ENCODE measurements around the gene SMIM1. TPM values are rescaled to one million over a fixed set of nuclear protein-coding genes. Genes with fewer than 3 reads are reported as not detected.

The SMIM1 gene
- total RNA-seq, 2 experiments from 2014 or later = 0.99 to 1.7 TPM

DNA sequence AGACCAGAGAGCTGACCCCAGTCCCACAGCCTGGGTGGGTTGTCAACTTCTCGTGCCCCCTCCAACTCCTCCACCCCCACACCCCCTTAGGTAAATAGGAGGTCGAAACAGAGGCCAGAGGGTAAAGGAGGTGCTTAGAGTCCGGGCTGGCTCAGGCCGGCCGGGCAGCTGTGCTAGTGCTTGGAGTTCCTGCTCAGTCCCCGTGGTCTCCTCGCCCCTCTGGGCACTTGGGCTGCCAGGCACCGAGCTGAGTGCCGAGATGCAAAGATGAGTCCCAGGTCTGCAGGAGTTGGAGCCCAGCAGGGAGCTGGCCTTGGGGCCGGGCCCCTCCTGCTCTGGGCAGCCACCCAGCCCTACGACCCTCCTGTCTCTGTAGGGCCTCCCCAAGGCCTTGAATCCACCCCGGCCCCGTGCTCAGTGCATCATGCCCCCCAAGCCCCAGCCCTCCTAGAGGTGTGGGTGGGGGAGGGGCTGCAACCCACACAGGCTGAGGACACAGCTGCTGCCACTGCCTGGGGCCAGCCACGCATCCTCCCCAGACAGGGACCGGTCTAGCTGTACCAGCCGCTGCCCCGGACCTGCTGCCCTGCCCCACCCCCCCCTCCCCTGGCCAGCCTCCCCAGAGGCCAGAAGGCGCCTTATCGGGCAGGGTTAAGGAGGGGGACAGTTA lies 1.9 kb downstream of the SMIM1 start:
- ChIA-PET POLR2A (no interaction called here), CTCF (interaction anchor here (0.9 to 2.2 kb wide), 3 partner anchors 11 to 27 kb away, joined by 3 to 9 read pairs (median 4); no protein-coding TSS in a partner anchor)

GRCh38 chr1:3774946-3775489 lies 2.5 kb downstream of the SMIM1 start:
- CTCF ChIA-PET = interaction anchor here (1.2 to 2.2 kb wide), 5 partner anchors 19 to 29 kb away, joined by 3 to 9 read pairs (median 6); no protein-coding TSS in a partner anchor
- POLR2A ChIA-PET = no interaction called here

GRCh38 chr1:3775490-3776230 lies 3.1 kb downstream of the SMIM1 start:
- CTCF ChIA-PET = interaction anchor here (0.7 to 2.2 kb wide), 9 partner anchors 8 to 28 kb away, joined by 3 to 9 read pairs (median 4); partner anchors contain the start of gene LRRC47
- POLR2A ChIA-PET = interaction anchor here (0.8 kb wide), 1 partner anchor 20 kb away, joined by 3 read pairs; the partner anchor contains the start of gene LRRC47

DNA sequence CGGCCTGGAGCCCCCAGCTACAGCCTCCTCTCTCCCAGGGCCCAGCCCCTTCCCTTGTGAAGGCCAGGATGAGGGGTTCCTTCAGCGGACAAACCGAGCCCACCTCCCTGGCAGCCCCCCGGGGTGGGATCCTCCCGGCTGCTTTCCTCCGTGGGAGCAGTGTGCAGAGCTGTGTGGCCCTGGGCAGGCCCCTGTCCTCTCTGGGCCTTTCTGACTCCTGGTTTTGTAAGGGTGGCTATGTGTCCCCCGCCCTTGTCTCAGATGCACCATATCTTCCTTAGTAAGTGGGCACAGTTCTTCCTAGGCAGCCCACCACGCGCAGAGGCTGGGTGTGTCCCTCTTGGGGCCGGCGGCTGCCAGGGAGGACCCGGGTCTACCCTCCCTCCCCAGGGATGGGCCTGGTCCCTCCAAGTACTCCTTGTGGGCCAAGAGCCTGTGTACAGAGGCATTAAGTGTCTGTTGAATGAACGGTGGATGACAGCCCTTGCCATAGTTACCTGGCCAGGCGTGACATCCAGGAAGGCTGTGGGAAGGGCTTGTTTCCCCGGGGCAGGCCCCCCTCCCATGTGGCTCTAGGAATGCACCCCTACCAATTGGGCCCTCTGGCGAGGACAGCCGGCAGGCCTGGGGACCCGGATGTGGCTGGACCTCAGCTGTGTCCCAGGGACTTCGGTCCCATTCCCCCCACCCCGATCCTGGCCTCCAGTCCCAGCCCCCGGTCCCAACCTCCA lies 3.8 kb downstream of the SMIM1 start:
- ChIA-PET CTCF (interaction anchor here (0.7 to 2.2 kb wide), 10 partner anchors 8 to 28 kb away, joined by 3 to 9 read pairs (median 4); partner anchors contain the start of gene LRRC47), POLR2A (interaction anchor here (0.8 kb wide), 1 partner anchor 19 kb away, joined by 3 read pairs; the partner anchor contains the start of gene LRRC47)

- ChIA-PET POLR2A (no interaction called here), CTCF (interaction anchor here (1.1 kb wide), 1 partner anchor 9 kb away, joined by 5 read pairs; no protein-coding TSS in a partner anchor)
Measured at GRCh38 chr1:3777078-3777547, 4.6 kb downstream of the SMIM1 start.

GRCh38 chr1:3777647-3778589 lies 5.4 kb downstream of the SMIM1 start:
- ChIA-PET POLR2A (interaction anchor here (0.6 kb wide), 1 partner anchor 16 kb away, joined by 4 read pairs; no protein-coding TSS in a partner anchor), CTCF (interaction anchor here (1.1 kb wide), 1 partner anchor 10 kb away, joined by 5 read pairs; no protein-coding TSS in a partner anchor)

DNA sequence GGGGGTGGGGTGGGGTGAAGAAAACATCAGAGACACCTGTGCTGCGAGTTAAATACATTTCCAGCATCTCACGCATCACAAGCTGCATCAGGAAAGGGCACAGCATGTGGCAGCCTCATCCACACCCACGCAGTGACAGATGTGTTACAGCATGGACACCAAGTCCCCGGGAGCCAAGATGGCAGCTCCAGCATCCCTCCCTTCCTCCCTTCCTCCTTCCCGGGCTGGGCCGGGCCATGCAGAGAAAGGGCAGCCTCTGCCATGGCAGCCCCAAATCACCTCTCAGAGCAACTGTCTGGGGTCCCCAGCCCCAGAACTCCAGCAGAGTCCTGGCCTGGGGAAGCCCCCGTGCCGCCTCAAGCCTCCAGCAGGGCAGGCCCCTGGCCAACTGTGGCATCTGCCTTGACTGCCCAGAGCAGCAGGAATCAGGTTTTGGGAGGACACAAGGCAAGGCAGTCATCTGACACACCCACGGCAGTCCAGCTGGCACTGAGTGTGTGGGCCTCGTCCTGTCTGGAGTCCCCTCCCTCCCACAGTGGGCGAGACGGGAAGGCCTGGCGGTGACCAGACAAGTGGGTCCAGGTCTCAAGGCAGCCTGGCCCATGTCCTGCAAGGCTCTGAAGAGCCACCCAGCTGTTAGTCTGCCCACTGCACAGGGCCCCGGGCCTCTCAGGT lies 6.2 kb downstream of the SMIM1 start:
- ChIA-PET POLR2A (interaction anchor here (0.6 kb wide), 1 partner anchor 15 kb away, joined by 4 read pairs; no protein-coding TSS in a partner anchor), CTCF (no interaction called here)

GRCh38 chr1:3779265-3779911 lies 6.8 kb downstream of the SMIM1 start:
- CTCF ChIA-PET = no interaction called here
- POLR2A ChIA-PET = no interaction called here

GRCh38 chr1:3779912-3780416 lies 7.4 kb downstream of the SMIM1 start:
- CTCF ChIA-PET = no interaction called here
- POLR2A ChIA-PET = no interaction called here

GRCh38 chr1:3780901-3781300 lies 8.4 kb downstream of the SMIM1 start:
- ChIA-PET POLR2A (no interaction called here), CTCF (no interaction called here)

GRCh38 chr1:3783651-3784474 lies 11.3 kb downstream of the SMIM1 start:
- ChIA-PET CTCF (interaction anchor here (1.1 kb wide), 1 partner anchor 8 kb away, joined by 4 read pairs; no protein-coding TSS in a partner anchor), POLR2A (no interaction called here)

- POLR2A ChIA-PET = interaction anchor here (0.8 kb wide), 1 partner anchor 63 kb away, joined by 6 read pairs; no protein-coding TSS in a partner anchor
- CTCF ChIA-PET = no interaction called here
Measured at GRCh38 chr1:3785045-3785444, 12.5 kb downstream of the SMIM1 start.

GRCh38 chr1:3785456-3786157 lies 13.1 kb downstream of the SMIM1 start:
- POLR2A ChIA-PET = interaction anchor here (0.8 kb wide), 1 partner anchor 63 kb away, joined by 6 read pairs; no protein-coding TSS in a partner anchor

DNA sequence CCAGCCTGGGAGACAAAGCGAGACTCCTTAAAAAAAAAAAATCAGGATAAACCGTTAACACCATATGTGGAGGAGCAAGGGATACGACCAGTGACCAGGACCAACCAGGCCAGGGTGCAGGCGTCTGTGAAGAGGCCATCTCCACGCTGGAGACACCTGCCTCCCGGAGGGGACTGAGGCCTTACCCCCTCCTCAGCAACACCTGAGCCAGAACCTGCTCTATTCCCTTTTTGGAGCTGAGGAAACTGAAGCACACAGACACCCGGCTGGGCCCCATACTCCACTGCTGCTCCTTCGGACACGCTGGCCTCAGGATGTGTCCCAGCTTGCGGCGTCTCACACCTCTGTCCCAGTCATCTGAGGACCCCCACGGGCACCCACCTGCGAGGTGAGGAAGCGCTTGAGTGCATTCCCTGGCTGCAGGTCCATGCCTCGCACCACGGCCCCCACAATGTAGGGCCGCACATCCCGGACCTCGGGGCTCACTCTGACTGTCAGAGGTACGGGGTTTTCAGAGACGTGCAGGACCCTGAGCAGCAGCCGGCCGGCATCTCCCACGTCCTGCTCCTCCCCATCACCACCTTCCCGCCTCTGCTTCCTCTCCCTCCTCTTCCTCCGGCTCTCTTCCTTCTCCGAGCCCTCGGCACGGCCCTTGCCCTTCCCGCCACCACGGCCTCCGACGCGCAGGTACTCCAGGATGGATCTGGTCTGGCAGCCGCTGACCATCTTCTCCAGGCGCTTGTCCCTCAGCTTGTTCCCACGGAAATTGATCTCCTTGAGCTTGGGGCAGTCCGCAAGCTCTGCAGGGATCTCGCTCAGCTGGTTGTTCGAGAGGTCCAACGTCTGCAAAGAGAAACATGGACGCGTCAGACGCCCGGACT lies 14.2 kb downstream of the SMIM1 start:
- POLR2A ChIA-PET = interaction anchor here (1.3 kb wide), 1 partner anchor 9 kb away, joined by 3 read pairs; the partner anchor contains the start of gene LRRC47

More at GRCh38 chr1:3785456-3786157, 13.1 kb downstream of the SMIM1 start:
- CTCF ChIA-PET = interaction anchor here (0.9 kb wide), 1 partner anchor 12 kb away, joined by 4 read pairs; no protein-coding TSS in a partner anchor

More for the DNA sequence above, 14.2 kb downstream of the SMIM1 start:
- CTCF ChIA-PET = interaction anchor here (1.1 to 2.5 kb wide), 3 partner anchors 10 to 23 kb away, joined by 3 to 9 read pairs (median 3); partner anchors contain the start of gene LRRC47

Data from activated CD8-positive, alpha-beta memory T cell treated with anti-CD3 and anti-CD28 coated beads for 36 hours (primary cell).